GM18507 (cell line): ENCODE measurements around the gene TMEM88.

ENCODE experiments used
- DNase-seq: peaks from one replicate; pipeline ENCODE4 v3.0.0; 2011; ENCODE audit warnings: low read depth; ENCODE audit not compliant: insufficient read length; ENCODE audit errors: extremely low spot score
- FAIRE-seq: peaks from 2 replicates; lab custom pipeline; 2011; peaks lifted over from hg19 to GRCh38; lab: Jason Lieb, UNC

Gene TMEM88

DNA sequence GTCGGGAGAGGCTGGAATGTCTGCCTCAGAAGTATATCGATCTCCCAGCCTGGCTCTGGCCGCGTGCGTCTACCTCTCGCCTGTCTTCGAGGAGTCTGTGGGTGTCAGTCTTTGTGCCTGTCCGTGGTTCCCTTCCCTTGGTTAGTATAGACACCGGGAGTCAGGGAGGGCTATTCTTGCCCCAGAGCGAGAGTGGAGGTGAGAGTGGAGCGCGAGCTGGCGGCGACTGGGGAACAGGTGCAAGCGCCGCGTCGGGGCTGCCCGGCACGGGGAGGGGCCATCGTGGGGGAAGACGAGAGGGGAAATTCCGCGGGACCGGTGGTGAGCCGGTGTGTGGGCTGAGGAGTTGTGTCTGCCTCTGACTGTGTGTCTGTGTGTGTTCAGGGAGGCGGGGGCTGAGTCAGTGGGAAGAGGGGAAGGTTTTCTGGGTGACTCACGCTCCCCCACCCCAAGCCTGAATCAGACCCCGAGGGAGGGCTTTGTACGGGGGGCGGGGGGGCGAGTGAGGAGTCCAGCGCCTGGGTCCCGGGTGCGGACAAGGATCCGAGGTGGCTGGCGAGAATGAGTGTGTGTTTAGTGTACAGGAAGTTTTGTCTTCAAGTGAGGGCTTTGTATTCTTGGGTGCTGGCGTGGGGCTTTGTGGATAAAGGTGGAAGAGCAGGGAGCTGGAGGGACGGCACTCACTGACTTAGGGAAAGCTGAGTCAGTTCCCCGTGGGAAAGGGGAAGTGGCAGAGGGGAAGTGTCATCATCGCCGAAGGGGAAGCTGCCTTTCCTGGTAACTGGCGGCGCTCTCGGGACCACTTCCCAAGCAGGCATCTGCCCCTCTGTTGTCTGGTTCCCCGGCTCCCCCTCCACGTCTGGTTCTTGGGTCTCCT is 12.2 kb upstream of the TMEM88 start:
- no peak for FAIRE-seq
- DNase-seq = no peak

DNA sequence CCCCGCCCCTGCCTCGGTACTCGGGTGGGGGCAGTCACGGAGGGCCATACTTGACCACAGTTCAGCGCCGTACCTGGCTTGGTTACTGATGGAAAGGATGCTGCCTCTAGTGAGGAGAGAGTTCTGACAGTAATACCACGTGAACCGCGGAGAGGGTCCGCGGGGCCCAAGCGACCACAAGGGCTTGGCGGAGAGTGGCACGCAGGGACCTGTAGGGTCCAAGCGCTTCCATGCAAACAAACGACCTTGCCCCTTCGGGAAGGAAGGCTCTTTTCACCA is 11.7 kb upstream of the TMEM88 start:
- FAIRE-seq (no peak), DNase-seq (no peak)

- FAIRE-seq = peak; percentile 97
- DNase-seq = no peak
These were observed 11.2 kb upstream of the TMEM88 start for GRCh38 chr17:7843536-7844291.

GRCh38 chr17:7844292-7845154 is 10.3 kb upstream of the TMEM88 start:
- DNase-seq (no peak), FAIRE-seq (peak; percentile 97)

- FAIRE-seq (no peak), DNase-seq (no peak)
These were observed 9.4 kb upstream of the TMEM88 start for GRCh38 chr17:7845359-7846062.

GRCh38 chr17:7846063-7846735 is 8.7 kb upstream of the TMEM88 start:
- DNase-seq (no peak), FAIRE-seq (no peak)

- FAIRE-seq = no peak
- DNase-seq = no peak
These were observed 7.9 kb upstream of the TMEM88 start for GRCh38 chr17:7846765-7847661.

- FAIRE-seq (no peak), DNase-seq (no peak)
These were observed 6.7 kb upstream of the TMEM88 start for GRCh38 chr17:7848131-7848579.

DNA sequence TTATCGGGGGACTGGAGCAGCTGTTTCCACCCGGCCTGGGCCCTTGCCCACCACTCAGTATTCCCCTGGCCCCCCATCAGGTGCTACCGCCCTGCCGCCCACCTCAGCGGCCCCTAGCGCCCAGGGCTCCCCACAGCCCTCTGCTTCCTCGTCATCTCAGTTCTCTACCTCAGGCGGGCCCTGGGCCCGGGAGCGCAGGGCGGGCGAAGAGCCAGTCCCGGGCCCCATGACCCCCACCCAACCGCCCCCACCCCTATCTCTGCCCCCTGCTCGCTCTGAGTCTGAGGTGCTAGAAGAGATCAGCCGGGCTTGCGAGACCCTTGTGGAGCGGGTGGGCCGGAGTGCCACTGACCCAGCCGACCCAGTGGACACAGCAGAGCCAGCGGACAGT is 6.1 kb upstream of the TMEM88 start:
- DNase-seq (no peak), FAIRE-seq (no peak)

DNA sequence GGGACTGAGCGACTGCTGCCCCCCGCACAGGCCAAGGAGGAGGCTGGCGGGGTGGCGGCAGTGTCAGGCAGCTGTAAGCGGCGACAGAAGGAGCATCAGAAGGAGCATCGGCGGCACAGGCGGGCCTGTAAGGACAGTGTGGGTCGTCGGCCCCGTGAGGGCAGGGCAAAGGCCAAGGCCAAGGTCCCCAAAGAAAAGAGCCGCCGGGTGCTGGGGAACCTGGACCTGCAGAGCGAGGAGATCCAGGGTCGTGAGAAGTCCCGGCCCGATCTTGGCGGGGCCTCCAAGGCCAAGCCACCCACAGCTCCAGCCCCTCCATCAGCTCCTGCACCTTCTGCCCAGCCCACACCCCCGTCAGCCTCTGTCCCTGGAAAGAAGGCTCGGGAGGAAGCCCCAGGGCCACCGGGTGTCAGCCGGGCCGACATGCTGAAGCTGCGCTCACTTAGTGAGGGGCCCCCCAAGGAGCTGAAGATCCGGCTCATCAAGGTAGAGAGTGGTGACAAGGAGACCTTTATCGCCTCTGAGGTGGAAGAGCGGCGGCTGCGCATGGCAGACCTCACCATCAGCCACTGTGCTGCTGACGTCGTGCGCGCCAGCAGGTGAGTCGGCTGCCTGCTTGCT is 5.6 kb upstream of the TMEM88 start:
- FAIRE-seq (no peak), DNase-seq (no peak)

DNA sequence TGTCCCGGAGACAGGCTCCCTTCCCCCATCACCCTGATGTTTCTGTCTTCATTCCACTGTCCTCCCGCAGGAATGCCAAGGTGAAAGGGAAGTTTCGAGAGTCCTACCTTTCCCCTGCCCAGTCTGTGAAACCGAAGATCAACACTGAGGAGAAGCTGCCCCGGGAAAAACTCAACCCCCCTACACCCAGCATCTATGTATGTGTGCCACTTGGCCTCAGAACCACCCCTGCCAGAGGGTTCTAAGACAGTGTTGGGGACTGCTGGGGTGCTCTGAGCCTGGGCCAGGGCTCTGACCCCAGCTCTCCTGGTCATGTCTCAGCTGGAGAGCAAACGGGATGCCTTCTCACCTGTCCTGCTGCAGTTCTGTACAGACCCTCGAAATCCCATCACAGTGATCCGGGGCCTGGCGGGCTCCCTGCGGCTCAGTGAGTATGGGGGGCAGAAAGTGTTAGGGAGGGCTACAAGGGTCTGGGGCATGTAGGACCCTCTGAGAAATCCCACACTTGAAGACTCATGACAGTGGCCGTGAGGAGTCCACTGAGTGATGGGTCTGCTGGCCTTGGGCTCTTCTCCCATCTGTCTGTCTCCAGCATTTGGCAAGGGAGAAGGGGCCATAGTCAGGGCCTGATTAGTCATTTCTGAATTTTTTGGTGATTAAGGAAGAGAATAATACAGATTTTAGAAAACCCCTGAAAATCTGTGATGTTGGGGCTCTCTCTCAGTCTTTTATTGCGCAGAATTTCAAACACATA is 4.9 kb upstream of the TMEM88 start:
- FAIRE-seq (no peak), DNase-seq (no peak)

GRCh38 chr17:7850701-7851437 is 4.0 kb upstream of the TMEM88 start:
- DNase-seq = no peak
- FAIRE-seq = no peak

DNA sequence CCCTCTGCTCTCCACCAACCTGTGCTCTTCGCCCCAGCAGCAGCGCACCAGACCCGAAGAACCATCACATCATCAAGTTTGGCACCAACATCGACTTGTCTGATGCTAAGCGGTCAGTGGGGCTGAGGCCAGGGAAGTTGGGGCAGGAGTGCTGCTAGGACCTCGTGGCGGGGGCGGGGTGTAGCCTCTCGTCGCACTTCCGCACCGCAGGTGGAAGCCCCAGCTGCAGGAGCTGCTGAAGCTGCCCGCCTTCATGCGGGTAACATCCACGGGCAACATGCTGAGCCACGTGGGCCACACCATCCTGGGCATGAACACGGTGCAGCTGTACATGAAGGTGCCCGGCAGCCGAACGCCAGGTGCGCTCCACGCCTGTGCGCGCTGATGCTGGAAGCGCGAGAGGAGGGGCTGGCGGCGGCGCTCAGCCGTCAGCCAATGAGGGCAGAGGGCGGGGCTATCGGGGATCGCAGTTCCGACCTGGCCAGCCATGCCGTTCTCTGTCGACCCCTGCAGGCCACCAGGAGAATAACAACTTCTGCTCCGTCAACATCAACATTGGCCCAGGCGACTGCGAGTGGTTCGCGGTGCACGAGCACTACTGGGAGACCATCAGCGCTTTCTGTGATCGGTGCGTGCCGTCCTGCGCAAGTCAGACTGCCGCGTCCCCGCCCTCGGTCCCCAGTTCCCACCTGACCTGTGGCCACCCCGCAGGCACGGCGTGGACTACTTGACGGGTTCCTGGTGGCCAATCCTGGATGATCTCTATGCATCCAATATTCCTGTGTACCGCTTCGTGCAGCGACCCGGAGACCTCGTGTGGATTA is 3.2 kb upstream of the TMEM88 start:
- peak; percentile 97 for FAIRE-seq

GRCh38 chr17:7852262-7852670 is 2.6 kb upstream of the TMEM88 start:
- FAIRE-seq (no peak), DNase-seq (no peak)

More for the DNA sequence above, 3.2 kb upstream of the TMEM88 start:
- DNase-seq = no peak

DNA sequence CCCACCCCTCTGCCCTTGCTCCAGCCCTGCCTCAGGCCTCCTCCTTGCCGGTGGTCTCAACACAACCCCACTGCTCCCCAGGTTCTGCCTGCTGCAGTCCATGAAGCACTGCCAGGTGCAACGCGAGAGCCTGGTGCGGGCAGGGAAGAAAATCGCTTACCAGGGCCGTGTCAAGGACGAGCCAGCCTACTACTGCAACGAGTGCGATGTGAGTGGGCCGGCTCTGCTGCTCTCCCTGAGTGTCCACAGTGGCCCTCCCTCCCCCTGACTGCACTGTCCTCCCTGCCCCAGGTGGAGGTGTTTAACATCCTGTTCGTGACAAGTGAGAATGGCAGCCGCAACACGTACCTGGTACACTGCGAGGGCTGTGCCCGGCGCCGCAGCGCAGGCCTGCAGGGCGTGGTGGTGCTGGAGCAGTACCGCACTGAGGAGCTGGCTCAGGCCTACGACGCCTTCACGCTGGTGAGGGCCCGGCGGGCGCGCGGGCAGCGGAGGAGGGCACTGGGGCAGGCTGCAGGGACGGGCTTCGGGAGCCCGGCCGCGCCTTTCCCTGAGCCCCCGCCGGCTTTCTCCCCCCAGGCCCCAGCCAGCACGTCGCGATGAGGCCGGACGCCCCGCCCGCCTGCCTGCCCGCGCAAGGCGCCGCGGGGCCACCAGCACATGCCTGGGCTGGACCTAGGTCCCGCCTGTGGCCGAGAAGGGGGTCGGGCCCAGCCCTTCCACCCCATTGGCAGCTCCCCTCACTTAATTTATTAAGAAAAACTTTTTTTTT is 1.8 kb upstream of the TMEM88 start:
- DNase-seq = no peak
- FAIRE-seq = no peak
